ENCODE data around the gene KCNJ15. TPM values are rescaled to one million over a fixed set of nuclear protein-coding genes. Genes with fewer than 3 reads are reported as not detected.
A peak's percentile ranks its signal among the peaks of the same experiment; 100 is the strongest.

KCNJ15 gene
- total RNA-seq, 1 experiment from 2014 or later: 0.05 TPM

DNA sequence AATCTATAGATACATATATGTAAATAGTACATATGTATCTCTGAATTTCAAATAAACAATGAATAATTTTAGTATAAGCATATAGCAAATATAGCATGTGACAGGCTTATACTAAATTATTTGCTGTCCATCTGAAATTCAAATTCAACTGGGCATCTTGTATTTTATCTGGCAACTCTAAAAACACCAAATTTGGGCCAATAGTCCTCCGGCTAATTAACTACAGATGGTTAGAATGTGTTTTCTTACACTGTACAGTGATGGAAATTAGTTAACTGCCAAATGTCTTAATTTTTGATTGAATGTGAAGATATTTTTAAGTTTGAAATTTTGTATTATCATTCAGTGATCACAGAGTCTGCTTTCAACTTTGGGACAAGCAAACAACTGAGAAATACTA, 30.7 kb downstream of the KCNJ15 start:
- Histone ChIP-seq H3K27me3 (replicated peaks) (no peaks in the 10 kb centered on the region), H3K27ac (peak overlapping the region; percentile 57), H3K4me1 (replicated peaks) (peaks cover 52% of the 10 kb centered on the region), H3K4me3 (no peak overlapping the region), H3K36me3 (no peaks in the 10 kb centered on the region), H3K9me3 (replicated peaks) (no peaks in the 10 kb centered on the region)
- no peak for DNase-seq (ENCODE audit: low read depth in 1 of 2, low spot score in 2 of 2)

DNA sequence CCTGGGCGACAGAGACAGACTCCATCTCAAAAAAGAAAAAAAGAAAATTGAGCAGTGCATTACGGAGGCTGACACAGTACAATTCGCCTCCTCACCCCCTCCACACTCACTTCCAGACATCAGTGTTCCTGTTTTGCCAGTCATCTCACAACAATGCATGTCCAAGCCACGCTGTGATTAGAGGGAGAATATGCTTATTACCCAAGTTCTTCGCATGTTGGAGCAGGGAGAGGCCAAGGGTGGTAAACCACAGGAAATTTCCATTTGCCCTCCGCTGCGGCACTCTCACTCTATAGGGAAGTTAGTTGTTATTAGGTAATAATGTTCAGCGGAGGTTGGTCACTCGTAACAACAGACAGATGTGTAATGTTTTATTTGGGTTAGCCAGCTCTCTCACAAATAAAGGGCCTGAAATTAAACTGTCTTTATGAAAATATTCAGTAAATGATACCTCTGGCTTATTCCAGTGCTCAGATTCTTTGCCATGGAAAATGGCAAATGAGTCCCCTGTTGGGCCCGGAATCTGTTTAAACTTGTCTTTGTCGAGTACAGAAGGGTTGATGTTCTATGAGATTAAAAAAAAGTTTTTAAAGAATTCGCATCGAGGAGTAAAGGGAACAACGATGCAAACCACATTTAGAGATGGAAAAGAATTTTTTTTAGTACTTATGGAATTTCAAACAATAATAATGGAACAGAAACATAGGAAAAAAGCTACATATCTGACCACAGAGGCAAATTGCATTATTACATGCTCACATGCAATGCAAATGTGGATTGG, 33.1 kb downstream of the KCNJ15 start:
- Histone ChIP-seq H3K36me3 (no peaks in the 10 kb centered on the region), H3K9me3 (replicated peaks) (no peaks in the 10 kb centered on the region), H3K27me3 (replicated peaks) (no peaks in the 10 kb centered on the region), H3K4me1 (replicated peaks) (peaks cover 73% of the 10 kb centered on the region), H3K4me3 (no peak overlapping the region), H3K27ac (peak overlapping the region; percentile 53)
- peak; percentile 88 to 90 for DNase-seq (ENCODE audit: low read depth in 1 of 2, low spot score in 2 of 2)

DNA sequence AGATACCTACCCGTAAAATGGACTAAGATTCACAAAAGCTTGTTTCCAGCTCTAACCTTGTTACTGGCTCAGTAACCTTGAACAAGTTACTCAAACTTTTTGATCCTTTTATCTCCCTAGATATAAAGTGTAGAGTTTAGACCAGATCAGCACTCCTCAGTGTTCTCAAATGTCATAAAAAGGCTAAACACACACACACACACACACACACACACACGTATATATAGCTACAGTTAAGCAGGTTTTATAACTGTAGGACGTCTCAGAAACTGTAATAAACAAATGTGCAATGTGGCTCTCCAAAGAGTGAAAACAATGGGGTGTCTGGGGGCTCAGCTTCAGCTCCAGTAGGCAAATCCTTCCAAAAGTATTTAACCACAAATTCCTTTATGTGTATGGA, 34.0 kb downstream of the KCNJ15 start:
- H3K27ac ChIP-seq: 0 out of 2 replicates have a peak overlapping the region, but pooled peaks have one; percentile 53
- H3K4me3 ChIP-seq: no peak overlapping the region
- peaks cover 74% of the 10 kb centered on the region for H3K4me1 ChIP-seq (replicated peaks)
- no peak for DNase-seq (ENCODE audit: low read depth in 1 of 2, low spot score in 2 of 2)
- H3K27me3 ChIP-seq (replicated peaks): no peaks in the 10 kb centered on the region
- H3K9me3 ChIP-seq (replicated peaks): no peaks in the 10 kb centered on the region
- H3K36me3 ChIP-seq: no peaks in the 10 kb centered on the region

DNA sequence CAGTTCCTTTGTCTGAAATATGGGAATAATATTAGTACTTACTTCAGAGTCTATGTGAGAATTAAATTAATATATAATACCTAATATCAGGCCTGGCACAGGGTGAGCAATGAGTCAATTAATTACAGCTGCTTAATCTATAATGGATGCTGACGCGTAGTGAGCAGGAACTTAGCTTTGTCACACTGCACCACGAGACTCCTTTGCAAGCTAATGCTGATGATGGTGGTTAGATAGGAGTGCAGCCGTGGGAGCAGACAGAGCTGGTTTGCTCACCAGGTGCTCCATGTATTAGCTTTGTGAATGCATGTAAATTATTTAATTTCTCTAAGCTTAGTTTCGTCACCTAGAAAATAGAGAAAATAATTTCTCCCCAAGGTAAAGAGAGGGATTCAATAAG, 35.1 kb downstream of the KCNJ15 start:
- no peak for DNase-seq (ENCODE audit: low read depth in 1 of 2, low spot score in 2 of 2)
- Histone ChIP-seq H3K4me3 (no peak overlapping the region), H3K9me3 (replicated peaks) (no peaks in the 10 kb centered on the region), H3K27ac (no peak overlapping the region), H3K4me1 (replicated peaks) (peaks cover 73% of the 10 kb centered on the region), H3K27me3 (replicated peaks) (no peaks in the 10 kb centered on the region), H3K36me3 (no peaks in the 10 kb centered on the region)

DNA sequence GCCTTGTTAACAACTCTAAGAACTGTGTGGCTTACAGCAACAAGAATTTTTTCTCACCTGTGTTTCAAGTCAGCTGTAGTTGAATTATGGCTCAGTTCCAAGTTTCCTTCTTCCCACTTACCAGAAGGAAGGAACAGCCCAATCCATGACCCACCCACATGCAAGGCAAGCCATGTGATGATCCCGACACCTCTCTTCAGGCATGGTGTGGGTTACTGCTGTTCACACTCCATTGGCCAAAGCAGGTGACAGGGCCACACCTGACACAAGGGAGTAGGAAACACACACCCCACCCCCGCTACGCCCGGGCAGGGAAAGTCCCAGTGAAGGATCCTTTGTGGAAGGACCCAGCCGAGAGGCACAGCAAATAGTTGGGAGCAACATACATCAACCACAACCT, 36.3 kb downstream of the KCNJ15 start:
- no peaks in the 10 kb centered on the region for H3K36me3 ChIP-seq
- DNase-seq (ENCODE audit: low read depth in 1 of 2, low spot score in 2 of 2): no peak
- peaks cover 75% of the 10 kb centered on the region for H3K4me1 ChIP-seq (replicated peaks)
- H3K27me3 ChIP-seq (replicated peaks): no peaks in the 10 kb centered on the region
- no peak overlapping the region for H3K4me3 ChIP-seq
- H3K27ac ChIP-seq: no peak overlapping the region
- H3K9me3 ChIP-seq (replicated peaks): no peaks in the 10 kb centered on the region

DNA sequence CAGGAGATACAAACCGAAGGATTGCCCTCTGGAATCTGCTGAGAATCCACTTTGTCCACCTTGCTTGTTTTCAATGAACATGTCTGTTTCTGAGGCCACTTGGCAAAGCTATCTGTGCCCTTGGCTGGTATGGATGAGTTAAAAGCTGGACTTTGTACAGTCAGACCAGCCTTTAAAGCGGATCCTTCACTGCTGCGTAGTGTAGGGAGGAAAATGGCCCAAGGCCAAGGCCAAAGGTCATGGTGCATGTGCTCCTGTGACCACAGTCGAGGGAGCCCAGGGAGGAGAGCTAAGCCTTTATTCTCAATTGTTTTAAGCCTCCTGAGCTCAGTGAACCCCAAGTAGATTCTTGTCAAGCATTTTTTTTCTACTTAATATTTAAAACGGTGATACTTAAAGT, 37.0 kb downstream of the KCNJ15 start:
- H3K27ac ChIP-seq: no peak overlapping the region
- H3K36me3 ChIP-seq: no peaks in the 10 kb centered on the region
- no peak for DNase-seq (ENCODE audit: low read depth in 1 of 2, low spot score in 2 of 2)
- no peaks in the 10 kb centered on the region for H3K9me3 ChIP-seq (replicated peaks)
- peaks cover 75% of the 10 kb centered on the region for H3K4me1 ChIP-seq (replicated peaks)
- no peaks in the 10 kb centered on the region for H3K27me3 ChIP-seq (replicated peaks)
- no peak overlapping the region for H3K4me3 ChIP-seq

DNA sequence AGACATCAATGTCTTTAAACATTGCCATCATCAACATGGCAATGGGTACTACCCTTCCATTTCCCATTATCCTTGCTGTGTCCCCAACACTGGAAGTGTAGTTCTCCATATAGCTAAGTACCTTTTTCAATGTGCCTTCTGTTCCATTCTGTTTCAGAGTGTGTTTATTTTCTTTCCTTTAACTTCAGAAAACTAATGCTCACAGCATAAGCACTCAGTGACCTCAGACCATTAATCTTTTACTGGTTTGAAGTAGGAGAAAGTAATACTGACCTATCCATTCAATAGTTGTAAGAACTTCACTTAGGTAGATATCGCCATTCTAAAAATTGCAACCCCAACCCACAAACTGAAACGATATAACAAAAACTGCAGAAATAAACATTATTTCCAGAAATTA, 37.8 kb downstream of the KCNJ15 start:
- Histone ChIP-seq H3K27ac (no peak overlapping the region), H3K27me3 (replicated peaks) (no peaks in the 10 kb centered on the region), H3K4me3 (no peak overlapping the region), H3K9me3 (replicated peaks) (no peaks in the 10 kb centered on the region), H3K4me1 (replicated peaks) (peaks cover 69% of the 10 kb centered on the region), H3K36me3 (no peaks in the 10 kb centered on the region)
- DNase-seq (ENCODE audit: low read depth in 1 of 2, low spot score in 2 of 2): no peak

DNA sequence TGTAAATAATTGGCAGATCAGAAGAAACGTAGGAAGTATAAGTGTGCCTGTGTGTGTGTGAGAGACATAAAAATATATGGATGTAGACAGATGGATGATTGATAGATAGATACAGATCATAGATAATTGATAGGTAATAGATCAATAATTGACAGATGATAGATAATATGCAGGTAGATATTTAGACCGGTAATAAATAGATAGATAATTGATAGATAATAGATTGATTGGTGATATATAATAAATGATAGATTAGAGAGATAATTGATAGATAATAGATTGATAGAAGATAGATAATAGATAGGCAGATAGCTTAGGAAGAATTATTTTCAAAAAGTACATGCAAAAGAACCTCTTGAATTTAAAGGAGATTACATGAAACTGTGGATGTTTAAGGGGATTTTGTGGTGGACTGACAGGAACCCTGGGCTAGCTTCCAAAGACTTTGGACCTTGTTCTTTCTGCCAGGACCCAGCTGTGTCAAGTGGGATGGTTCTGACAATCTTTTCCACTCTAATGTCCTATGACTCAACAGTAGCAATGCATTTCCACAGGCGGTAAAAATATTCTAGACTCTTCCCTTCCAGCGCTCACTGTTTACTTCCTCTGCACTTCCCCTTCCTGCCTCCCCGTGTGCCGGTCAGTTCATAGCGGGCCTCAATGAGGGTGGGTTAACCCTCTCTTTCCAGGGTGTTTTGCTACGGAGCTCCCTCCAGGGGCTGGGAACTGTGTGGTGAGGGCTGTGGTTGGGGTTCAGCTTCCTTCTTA, 39.4 kb downstream of the KCNJ15 start:
- H3K9me3 ChIP-seq (replicated peaks): no peaks in the 10 kb centered on the region
- no peak for DNase-seq (ENCODE audit: low read depth in 1 of 2, low spot score in 2 of 2)
- H3K27me3 ChIP-seq (replicated peaks): no peaks in the 10 kb centered on the region
- no peak overlapping the region for H3K27ac ChIP-seq
- peaks cover 56% of the 10 kb centered on the region for H3K4me1 ChIP-seq (replicated peaks)
- no peaks in the 10 kb centered on the region for H3K36me3 ChIP-seq
- no peak overlapping the region for H3K4me3 ChIP-seq

DNA sequence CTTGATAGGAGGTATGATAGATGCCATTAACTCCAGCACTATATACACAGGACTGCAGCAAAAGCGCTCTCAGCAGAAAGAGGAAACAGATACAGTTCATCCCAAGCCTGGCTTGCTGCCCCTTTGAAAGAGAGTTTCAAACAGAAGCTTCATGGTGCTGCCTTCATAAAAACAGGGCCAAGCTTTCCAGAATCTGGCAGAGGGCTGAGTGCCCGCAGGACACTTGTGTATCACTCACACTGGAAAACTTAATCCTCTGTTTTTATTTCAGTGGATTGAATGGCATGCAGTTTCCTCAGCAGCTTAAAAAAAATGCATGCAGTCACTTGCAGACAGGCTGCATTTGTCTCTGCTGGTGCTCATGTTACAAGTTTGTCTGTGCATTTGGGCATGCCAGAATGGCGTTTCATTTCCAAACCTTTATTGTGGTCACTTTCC, 40.4 kb downstream of the KCNJ15 start:
- Histone ChIP-seq H3K36me3 (no peaks in the 10 kb centered on the region), H3K9me3 (replicated peaks) (no peaks in the 10 kb centered on the region), H3K27ac (no peak overlapping the region), H3K27me3 (replicated peaks) (no peaks in the 10 kb centered on the region), H3K4me1 (replicated peaks) (peaks cover 51% of the 10 kb centered on the region), H3K4me3 (no peak overlapping the region)
- DNase-seq (ENCODE audit: low read depth in 1 of 2, low spot score in 2 of 2): peak in 1 of 2 experiments; percentile 41

DNA sequence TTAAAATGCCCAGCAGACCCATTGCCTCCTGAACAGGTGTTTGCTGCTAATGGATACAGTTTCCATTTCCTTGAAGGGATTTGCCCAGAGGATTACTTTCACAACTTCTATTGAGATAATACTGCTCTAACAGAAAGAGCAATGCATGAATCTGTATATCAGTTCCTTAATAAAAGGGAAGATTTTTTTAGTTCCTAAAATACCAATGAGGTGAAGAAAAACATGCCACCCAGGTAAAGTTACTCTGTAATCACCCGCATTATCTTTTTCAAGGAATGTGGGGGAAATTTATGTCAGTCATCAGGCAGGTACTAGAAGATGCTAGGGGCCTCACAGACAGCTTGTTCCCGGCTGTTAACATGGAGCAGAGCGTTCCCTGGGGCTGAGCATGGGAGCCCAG, 41.1 kb downstream of the KCNJ15 start:
- H3K4me3 ChIP-seq: no peak overlapping the region
- H3K27ac ChIP-seq: no peak overlapping the region
- no peaks in the 10 kb centered on the region for H3K36me3 ChIP-seq
- no peak for DNase-seq (ENCODE audit: low read depth in 1 of 2, low spot score in 2 of 2)
- H3K9me3 ChIP-seq (replicated peaks): no peaks in the 10 kb centered on the region
- no peaks in the 10 kb centered on the region for H3K27me3 ChIP-seq (replicated peaks)
- H3K4me1 ChIP-seq (replicated peaks): peaks cover 45% of the 10 kb centered on the region

DNA sequence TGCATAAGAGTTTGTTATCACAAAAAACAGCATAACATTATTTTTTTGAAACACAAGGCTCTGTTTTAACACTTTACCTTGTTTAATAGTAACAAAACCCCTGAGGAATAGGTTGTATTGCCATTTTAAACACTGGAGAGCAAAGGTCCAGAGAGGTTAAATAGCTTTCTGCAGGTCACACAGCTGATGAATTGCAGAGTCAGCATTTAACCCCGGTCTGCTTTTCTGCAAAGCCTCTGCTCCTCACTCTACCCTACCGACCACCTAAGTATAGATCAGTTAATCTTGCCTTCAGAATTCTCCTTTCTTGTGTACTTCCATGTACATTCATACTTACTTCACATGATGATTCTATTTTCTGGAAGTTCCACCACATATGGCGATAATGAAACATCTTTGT, 42.0 kb downstream of the KCNJ15 start:
- Histone ChIP-seq H3K4me1 (replicated peaks) (peaks cover 45% of the 10 kb centered on the region), H3K36me3 (no peaks in the 10 kb centered on the region), H3K9me3 (replicated peaks) (no peaks in the 10 kb centered on the region), H3K27me3 (replicated peaks) (no peaks in the 10 kb centered on the region), H3K4me3 (no peak overlapping the region), H3K27ac (no peak overlapping the region)
- DNase-seq (ENCODE audit: low read depth in 1 of 2, low spot score in 2 of 2): no peak

DNA sequence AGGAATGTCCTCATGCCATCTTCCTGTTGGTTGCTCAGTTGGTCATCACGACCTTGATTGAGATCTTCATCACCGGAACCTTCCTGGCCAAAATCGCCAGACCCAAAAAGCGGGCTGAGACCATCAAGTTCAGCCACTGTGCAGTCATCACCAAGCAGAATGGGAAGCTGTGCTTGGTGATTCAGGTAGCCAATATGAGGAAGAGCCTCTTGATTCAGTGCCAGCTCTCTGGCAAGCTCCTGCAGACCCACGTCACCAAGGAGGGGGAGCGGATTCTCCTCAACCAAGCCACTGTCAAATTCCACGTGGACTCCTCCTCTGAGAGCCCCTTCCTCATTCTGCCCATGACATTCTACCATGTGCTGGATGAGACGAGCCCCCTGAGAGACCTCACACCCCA, 42.9 kb downstream of the KCNJ15 start:
- DNase-seq (ENCODE audit: low read depth in 1 of 2, low spot score in 2 of 2): no peak
- Histone ChIP-seq H3K4me3 (no peak overlapping the region), H3K36me3 (no peaks in the 10 kb centered on the region), H3K9me3 (replicated peaks) (no peaks in the 10 kb centered on the region), H3K4me1 (replicated peaks) (peaks cover 40% of the 10 kb centered on the region), H3K27me3 (replicated peaks) (no peaks in the 10 kb centered on the region), H3K27ac (no peak overlapping the region)

DNA sequence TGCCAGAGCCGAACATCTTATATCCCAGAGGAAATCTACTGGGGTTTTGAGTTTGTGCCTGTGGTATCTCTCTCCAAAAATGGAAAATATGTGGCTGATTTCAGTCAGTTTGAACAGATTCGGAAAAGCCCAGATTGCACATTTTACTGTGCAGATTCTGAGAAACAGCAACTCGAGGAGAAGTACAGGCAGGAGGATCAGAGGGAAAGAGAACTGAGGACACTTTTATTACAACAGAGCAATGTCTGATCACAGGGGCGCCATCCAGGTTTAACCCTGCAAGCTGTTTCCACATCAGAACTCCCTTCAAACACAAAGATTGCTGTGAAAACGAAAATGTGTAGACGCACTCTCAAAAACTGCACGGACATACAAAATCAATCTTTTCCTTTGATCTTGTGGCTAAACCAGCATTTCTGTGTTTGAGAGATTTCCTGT, 43.4 kb downstream of the KCNJ15 start:
- Histone ChIP-seq H3K27me3 (replicated peaks) (no peaks in the 10 kb centered on the region), H3K36me3 (no peaks in the 10 kb centered on the region), H3K4me1 (replicated peaks) (peaks cover 36% of the 10 kb centered on the region), H3K4me3 (no peak overlapping the region), H3K27ac (no peak overlapping the region), H3K9me3 (replicated peaks) (no peaks in the 10 kb centered on the region)
- no peak for DNase-seq (ENCODE audit: low read depth in 1 of 2, low spot score in 2 of 2)
